Measurements from ENCODE around the gene MGRN1. TPM values are rescaled to one million over a fixed set of nuclear protein-coding genes. Genes with fewer than 3 reads are reported as not detected.

MGRN1 gene
- total RNA-seq, 1 donor from 2014 or later = 45.3 TPM

DNA sequence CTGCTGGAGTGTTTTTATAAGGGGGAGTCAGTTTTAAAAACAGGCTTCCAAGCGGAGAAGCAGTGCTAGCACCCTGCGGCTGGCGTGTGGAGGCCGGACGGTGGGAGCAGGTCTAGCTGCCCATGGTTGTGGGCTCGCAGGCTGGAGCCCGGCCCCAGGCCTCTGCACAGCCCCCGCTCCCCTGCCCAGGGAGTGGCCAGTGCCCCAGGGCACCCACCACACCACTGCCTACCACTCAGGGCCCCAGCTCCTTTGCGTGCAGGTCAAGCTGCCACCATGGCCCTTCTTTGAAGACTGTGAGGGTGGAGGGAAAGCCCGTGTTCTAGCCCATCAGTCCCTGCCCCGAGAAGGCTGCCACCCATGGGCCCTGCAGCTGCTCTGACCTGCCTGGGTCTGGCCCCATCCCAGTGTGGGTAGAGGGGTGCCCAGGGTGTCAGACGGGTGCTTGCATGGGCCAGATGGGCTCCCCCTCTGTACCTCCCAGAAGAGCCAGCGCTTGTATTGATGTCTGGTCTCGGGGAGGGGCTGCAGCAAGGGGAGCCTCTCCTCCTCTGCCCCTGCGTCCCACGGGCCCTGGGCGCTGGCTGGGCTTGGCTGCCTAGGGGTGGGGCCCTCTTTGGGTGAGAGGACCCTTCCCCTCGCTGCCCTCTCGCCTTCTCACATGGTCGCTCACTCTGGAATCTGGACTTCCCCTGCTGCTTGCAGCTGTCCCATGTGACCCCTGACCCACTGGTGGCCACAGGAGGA is 67.2 kb downstream of the MGRN1 start:
- intact Hi-C loops (cut with DNase I) = loop anchor here (5.0 to 10.0 kb wide), 2 partner anchors 113 to 265 kb away; partner anchors contain the start of genes ROGDI and SEC14L5
- peak; percentile 60 for DNase-seq (ENCODE audit: low spot score)

- peak; percentile 75 for DNase-seq (ENCODE audit: low spot score)
- intact Hi-C loops (cut with DNase I) = loop anchor here (5.0 to 10.0 kb wide), 2 partner anchors 112 to 265 kb away; partner anchors contain the start of genes ROGDI and SEC14L5
Measured at GRCh38 chr16:4692460-4693295, 68.1 kb downstream of the MGRN1 start.

- intact Hi-C loops (cut with DNase I) = loop anchor here (5.0 to 10.0 kb wide), 2 partner anchors 111 to 264 kb away; partner anchors contain the start of genes ROGDI and SEC14L5
- DNase-seq (ENCODE audit: low spot score) = peak; percentile 98
Measured at GRCh38 chr16:4693296-4693955, 68.8 kb downstream of the MGRN1 start, which contains the start of gene NUDT16L1. Gene NUDT16L1 (plus strand): TSS chr16:4693562. CDS start chr16:4693727, 165 bp downstream.

DNA sequence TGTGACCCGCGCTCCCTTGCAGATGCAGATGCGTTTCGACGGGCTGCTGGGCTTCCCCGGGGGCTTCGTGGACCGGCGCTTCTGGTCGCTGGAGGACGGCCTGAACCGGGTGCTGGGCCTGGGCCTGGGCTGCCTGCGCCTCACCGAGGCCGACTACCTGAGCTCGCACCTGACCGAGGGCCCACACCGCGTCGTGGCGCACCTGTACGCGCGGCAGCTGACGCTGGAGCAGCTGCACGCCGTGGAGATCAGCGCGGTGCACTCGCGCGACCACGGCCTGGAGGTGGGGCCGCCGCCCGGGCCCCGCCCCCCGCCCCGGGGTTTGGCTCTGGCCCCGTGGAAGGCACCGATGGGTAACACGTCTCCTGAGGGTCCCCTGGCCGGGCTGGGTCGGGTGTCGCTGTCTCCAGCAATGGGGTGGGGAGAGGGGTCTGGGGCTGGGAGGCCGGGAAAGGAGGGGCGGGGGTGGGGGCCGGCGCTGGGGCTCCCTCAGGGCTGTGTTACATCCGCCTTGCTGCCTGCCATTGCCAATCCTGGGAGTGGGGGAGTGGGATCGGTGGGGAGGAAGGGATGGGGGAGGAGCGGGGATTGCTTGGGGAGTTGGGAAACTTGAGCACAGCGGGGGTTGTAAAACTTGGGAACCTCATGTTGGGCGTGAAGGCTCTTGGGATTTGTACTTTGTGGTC is 69.5 kb downstream of the MGRN1 start:
- peak; percentile 75 for DNase-seq (ENCODE audit: low spot score)
- intact Hi-C loops (cut with DNase I) = loop anchor here (5.0 to 10.0 kb wide), 2 partner anchors 111 to 263 kb away; partner anchors contain the start of genes ROGDI and SEC14L5

DNA sequence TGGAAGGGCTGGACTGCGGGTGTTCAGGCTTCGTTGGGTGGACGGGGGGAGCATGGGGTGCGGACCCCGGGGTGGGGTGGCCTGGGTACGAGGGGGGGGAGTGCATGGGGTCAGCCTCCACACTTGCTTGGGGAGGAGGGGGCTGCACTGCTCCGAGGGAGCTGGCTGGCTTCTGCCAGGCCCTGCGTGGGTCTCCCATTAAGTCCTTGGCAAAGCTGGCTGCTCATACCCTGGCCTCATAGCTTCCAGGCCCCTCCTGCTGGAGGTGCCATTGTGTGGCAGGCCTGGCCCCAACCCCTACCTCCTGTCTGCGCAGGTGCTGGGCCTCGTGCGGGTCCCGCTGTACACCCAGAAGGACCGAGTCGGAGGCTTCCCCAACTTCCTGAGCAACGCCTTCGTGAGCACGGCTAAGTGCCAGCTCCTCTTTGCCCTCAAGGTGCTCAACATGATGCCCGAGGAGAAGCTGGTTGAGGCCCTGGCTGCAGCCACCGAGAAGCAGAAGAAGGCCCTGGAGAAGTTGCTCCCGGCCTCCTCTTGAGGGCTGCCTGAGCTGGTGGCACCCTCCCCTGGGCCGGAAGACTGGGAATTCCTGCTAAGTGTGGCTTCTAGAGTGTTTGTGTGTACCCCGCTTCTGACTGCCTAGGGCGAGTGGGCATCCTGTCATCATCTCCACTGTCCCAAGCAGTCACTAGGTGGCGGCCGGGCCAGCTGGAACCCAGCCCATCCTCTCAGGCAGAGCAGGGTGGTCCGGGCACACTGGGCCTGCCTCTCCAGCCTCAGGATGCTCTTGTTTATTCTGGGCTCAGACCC is 70.2 kb downstream of the MGRN1 start:
- peak; percentile 72 for DNase-seq (ENCODE audit: low spot score)
- intact Hi-C loops (cut with DNase I) = loop anchor here (5.0 to 10.0 kb wide), 2 partner anchors 110 to 262 kb away; partner anchors contain the start of genes ROGDI and SEC14L5

DNA sequence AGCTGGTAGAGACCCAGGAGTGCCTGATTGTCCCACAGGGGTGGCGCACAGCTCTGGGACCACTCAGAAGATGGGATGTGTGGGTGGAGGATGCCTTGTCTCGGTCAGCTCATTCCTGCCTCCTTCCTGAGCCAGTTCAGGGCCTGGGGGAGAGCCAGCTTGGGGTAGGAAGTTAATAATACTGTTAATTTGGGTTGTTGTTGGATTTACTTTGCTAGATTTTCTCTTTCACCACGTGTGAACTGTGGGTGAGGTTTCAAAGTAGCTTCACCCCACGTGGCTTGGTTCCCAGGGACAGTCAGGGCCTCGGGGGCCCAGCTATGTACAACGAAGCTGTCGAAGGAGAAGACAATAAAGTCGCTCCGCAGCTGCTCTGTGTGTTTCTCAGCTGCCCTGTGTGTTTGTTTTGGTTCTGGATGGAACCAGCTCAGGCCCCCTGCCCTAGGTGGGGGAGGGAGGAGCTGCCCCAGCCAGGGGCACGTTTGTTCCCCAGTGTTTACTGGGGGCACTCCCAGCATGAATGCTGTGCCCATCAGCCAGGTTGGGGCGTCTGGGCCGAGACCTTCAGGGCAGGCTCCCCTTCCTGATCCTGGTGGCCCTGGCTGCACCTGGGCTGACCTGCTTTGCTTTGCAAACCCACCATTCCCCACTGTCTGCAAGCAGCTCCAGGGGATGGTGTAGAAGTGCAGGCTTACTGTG is 71.0 kb downstream of the MGRN1 start:
- peak; percentile 50 for DNase-seq (ENCODE audit: low spot score)
- intact Hi-C loops (cut with DNase I) = loop anchor here (10.0 kb wide), 1 partner anchor 109 kb away; the partner anchor contains the start of gene ROGDI

GRCh38 chr16:4696172-4696904 is 71.7 kb downstream of the MGRN1 start:
- intact Hi-C loops (cut with DNase I) = loop anchor here (10.0 kb wide), 1 partner anchor 108 kb away; the partner anchor contains the start of gene ROGDI

GRCh38 chr16:4696905-4697847 is 72.5 kb downstream of the MGRN1 start:
- intact Hi-C loops (cut with DNase I) = loop anchor here (10.0 kb wide), 1 partner anchor 108 kb away; the partner anchor contains the start of gene ROGDI
- DNase-seq (ENCODE audit: low spot score) = peak; percentile 69

More at GRCh38 chr16:4696172-4696904, 71.7 kb downstream of the MGRN1 start:
- DNase-seq (ENCODE audit: low spot score) = peak; percentile 54

GRCh38 chr16:4697848-4698291 is 73.2 kb downstream of the MGRN1 start:
- intact Hi-C loops (cut with DNase I) = loop anchor here (10.0 kb wide), 1 partner anchor 107 kb away; the partner anchor contains the start of gene ROGDI
- peak; percentile 67 for DNase-seq (ENCODE audit: low spot score)

DNA sequence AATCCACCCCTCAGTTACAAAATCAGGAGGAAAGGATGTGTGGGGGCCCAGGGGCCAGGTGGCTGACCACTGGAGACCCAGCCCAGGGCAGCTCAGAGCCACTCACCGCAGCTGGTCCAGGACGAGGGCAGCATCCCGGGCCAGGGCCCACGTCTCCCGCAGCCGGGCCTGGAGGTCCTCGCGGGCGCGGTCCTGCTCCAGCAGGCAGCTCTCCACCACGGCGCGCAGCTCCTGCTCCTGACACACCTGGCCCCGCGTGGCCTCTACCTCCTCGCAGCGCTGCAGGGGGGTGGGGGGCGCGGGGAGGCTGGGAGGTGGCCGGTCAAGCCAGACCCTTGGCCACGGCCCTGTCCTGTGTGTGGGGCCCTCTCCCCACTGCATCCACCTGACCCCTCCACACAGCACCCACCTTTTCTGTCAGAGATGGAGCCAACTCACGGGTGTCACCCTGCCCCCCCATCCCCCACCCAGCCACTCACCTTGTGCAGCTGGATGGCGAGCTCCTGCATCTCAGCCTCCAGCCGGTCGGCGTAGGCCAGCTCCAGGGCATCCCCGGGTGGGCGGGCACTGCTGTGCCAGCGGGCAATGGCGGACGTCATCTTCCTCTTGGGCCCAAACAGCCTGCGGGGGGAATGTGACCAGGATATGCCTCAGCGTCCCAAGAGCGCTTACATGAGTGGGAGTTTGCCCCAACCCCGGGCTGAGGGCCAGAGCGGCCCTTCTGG is 73.9 kb downstream of the MGRN1 start:
- DNase-seq (ENCODE audit: low spot score) = peak; percentile 71
- intact Hi-C loops (cut with DNase I) = loop anchor here (10.0 kb wide), 1 partner anchor 106 kb away; the partner anchor contains the start of gene ROGDI

DNA sequence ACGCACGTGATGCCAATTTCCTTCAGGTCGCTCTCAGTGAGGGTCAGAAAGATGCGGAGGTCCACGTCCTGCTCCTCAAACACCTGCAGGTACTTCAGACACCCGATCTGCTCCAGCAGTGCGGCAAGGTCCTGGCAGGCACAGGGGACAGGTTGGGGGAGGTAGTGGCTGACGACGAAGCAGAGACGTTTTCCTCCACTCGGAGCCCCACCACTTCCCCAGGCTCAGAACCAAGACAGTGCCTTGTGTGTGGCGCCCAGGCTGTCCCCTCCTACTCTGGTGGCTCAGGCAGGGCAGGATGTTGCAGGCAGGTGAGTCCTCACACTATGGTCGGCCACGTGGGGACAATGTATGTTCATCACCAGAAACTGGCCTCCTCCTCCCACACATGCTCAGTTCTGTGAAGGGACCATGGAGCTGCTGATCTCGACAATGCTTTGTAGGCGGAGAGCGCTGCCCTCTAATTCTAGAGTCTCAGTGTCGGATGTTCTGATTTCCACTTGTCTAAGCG is 74.5 kb downstream of the MGRN1 start:
- intact Hi-C loops (cut with DNase I) = loop anchor here (10.0 kb wide), 1 partner anchor 106 kb away; the partner anchor contains the start of gene ROGDI
- DNase-seq (ENCODE audit: low spot score) = peak; percentile 41

- intact Hi-C loops (cut with DNase I) = no loop called here
Measured at GRCh38 chr16:4700380-4700996, 75.9 kb downstream of the MGRN1 start.

GRCh38 chr16:4700997-4701743 is 76.5 kb downstream of the MGRN1 start:
- intact Hi-C loops (cut with DNase I) = no loop called here
- peak; percentile 76 for DNase-seq (ENCODE audit: low spot score)

More at GRCh38 chr16:4700380-4700996, 75.9 kb downstream of the MGRN1 start:
- DNase-seq (ENCODE audit: low spot score) = peak; percentile 17

Measured in cardiac septum (tissue), 1 donor.